Uterus (tissue), 4 donors: Measurements from ENCODE around the gene S100A8. TPM values are rescaled to one million over a fixed set of nuclear protein-coding genes. Genes with fewer than 3 reads are reported as not detected.

ENCODE experiments used
- DNase-seq, 2 donors: peaks; one replicate each; pipeline ENCODE4 v3.0.0-alpha.2; 2019 to 2020
- H3K27ac ChIP-seq, 2 donors: fragments of 200-600 bp; sonication (generic); 1 replicate in 1 of 2; 2 replicates in 1 of 2; pipeline ENCODE4 v1.5.1; 2016 to 2018
- H3K27me3 ChIP-seq, 2 donors: fragments of 200-600 bp; sonication (generic); one replicate each; pipeline ENCODE4 v1.5.1; 2018 to 2019; ENCODE audit warnings: control low read depth in 1 of 2
- H3K36me3 ChIP-seq, 2 donors: fragments of 200-600 bp; sonication (generic); one replicate each; pipeline ENCODE4 v1.5.1; 2019; ENCODE audit warnings: control low read depth in 1 of 2
- H3K4me1 ChIP-seq, 2 donors: fragments of 200-600 bp; sonication (generic); one replicate each; pipeline ENCODE4 v1.5.1; 2018 to 2019; ENCODE audit warnings: control low read depth in 1 of 2
- H3K4me3 ChIP-seq, 2 donors: fragments of 200-600 bp; sonication (generic); 1 replicate in 1 of 2; 2 replicates in 1 of 2; pipeline ENCODE4 v1.5.1; 2018 to 2019; ENCODE audit warnings: mild to moderate bottlenecking in 1 of 2
- H3K9me3 ChIP-seq, 2 donors: fragments of 200-600 bp; sonication (generic); one replicate each; pipeline ENCODE4 v1.5.1; 2019; ENCODE audit warnings: control low read depth in 1 of 2
- POLR2A ChIP-seq, 2 donors: fragments of 450-650 bp; IDR thresholded peaks; one replicate each; pipeline ENCODE4 v1.6.1; 2016; ENCODE audit warnings: antibody characterized with exemption in 2 of 2, mild to moderate bottlenecking in 1 of 2, moderate library complexity in 1 of 2
- intact Hi-C: fragments of 100-400 bp; cut with DNase I; formaldehyde crosslinking; loops from one replicate; pipeline ENCODE4 v1.15.1; 2023; ENCODE audit warnings: low total_unique reads
- total RNA-seq, 4 donors: library from RNA; depleted of rRNA in 3 of 4; stranded (reverse); fragments of >200 nt in 3 of 4; gene quantifications; one replicate each; pipeline versions ENCODE4 v1.1.0 to v1.2.4, GENCODE V29; 2014 to 2023
- TF ChIP-seq, protein P1 (sequence below), 4 experiments: fragments of 200-600 bp in 2 of 4; fragments of 450-650 bp in 2 of 4; sonication (generic) in 2 of 4; IDR thresholded peaks; one replicate each; pipeline ENCODE4 v1.5.1; 2016 to 2019; ENCODE audit warnings: antibody characterized with exemption in 4 of 4, mild to moderate bottlenecking in 2 of 4, moderate library complexity in 1 of 4
- donor health status: DM: yes; HTN: yes; CAD: no.

The S100A8 gene
- total RNA-seq, 4 donors from 2014 or later, result 5.4 to 25.2 (median 24.7) TPM; not detected in 1

DNA sequence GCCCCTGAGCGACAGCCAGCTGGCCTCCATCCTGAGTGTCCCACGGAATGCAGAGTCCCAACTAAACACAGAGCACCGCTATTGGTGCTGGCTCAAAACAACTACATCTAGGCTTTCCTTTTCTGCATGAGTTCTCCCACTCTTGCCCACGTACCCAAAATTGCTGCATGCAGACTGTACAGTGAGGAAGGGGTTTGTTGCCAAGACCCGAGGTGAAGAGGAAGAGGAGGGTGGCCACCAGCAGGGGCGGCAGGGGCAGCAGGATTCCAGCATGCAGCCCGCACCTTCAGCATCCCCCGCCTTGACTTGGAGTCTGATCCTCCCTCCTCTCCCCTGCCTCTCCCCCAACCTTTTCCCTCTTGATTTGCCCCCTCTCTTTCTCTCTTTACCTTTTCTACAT lies 25.2 kb downstream of the S100A8 start:
- intact Hi-C loops, result no loop called here
- H3K27ac ChIP-seq, result no peak overlapping the region
- H3K27me3 ChIP-seq, result no peaks in the 10 kb centered on the region
- H3K36me3 ChIP-seq, result no peaks in the 10 kb centered on the region
- TF ChIP-seq POLR2A (IDR thresholded peaks at IDR 0.05), result no peak
- TF ChIP-seq, protein P1, sequence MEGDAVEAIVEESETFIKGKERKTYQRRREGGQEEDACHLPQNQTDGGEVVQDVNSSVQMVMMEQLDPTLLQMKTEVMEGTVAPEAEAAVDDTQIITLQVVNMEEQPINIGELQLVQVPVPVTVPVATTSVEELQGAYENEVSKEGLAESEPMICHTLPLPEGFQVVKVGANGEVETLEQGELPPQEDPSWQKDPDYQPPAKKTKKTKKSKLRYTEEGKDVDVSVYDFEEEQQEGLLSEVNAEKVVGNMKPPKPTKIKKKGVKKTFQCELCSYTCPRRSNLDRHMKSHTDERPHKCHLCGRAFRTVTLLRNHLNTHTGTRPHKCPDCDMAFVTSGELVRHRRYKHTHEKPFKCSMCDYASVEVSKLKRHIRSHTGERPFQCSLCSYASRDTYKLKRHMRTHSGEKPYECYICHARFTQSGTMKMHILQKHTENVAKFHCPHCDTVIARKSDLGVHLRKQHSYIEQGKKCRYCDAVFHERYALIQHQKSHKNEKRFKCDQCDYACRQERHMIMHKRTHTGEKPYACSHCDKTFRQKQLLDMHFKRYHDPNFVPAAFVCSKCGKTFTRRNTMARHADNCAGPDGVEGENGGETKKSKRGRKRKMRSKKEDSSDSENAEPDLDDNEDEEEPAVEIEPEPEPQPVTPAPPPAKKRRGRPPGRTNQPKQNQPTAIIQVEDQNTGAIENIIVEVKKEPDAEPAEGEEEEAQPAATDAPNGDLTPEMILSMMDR (IDR thresholded peaks at IDR 0.05), result no peak
- no peaks in the 10 kb centered on the region for H3K9me3 ChIP-seq
- no peak overlapping the region for H3K4me3 ChIP-seq
- H3K4me1 ChIP-seq, result no peaks in the 10 kb centered on the region
- DNase-seq, result no peak

- no peak overlapping the region for H3K4me3 ChIP-seq
- H3K36me3 ChIP-seq, result no peaks in the 10 kb centered on the region
- H3K4me1 ChIP-seq, result no peaks in the 10 kb centered on the region
- no peaks in the 10 kb centered on the region for H3K9me3 ChIP-seq
- intact Hi-C loops, result no loop called here
- TF ChIP-seq POLR2A (IDR thresholded peaks at IDR 0.05), result no peak
- TF ChIP-seq, protein P1 (IDR thresholded peaks at IDR 0.05), result no peak
- no peak for DNase-seq
- H3K27ac ChIP-seq, result no peak overlapping the region
- no peaks in the 10 kb centered on the region for H3K27me3 ChIP-seq
Measured at GRCh38 chr1:153364766-153365666, 25.9 kb downstream of the S100A8 start.

- Histone ChIP-seq H3K27ac (no peak overlapping the region), H3K4me1 (no peaks in the 10 kb centered on the region), H3K9me3 (no peaks in the 10 kb centered on the region), H3K4me3 (no peak overlapping the region), H3K27me3 (no peaks in the 10 kb centered on the region), H3K36me3 (no peaks in the 10 kb centered on the region)
- DNase-seq, result no peak
- TF ChIP-seq, protein P1 (IDR thresholded peaks at IDR 0.05), result no peak
- TF ChIP-seq POLR2A (IDR thresholded peaks at IDR 0.05), result no peak
- intact Hi-C loops, result no loop called here
Measured at GRCh38 chr1:153364156-153364555, 26.7 kb downstream of the S100A8 start.

- Histone ChIP-seq H3K27me3 (no peaks in the 10 kb centered on the region), H3K27ac (no peak overlapping the region), H3K4me3 (no peak overlapping the region), H3K36me3 (no peaks in the 10 kb centered on the region), H3K9me3 (no peaks in the 10 kb centered on the region), H3K4me1 (no peaks in the 10 kb centered on the region)
- no peak for TF ChIP-seq POLR2A (IDR thresholded peaks at IDR 0.05)
- TF ChIP-seq, protein P1 (IDR thresholded peaks at IDR 0.05), result no peak
- intact Hi-C loops, result no loop called here
- no peak for DNase-seq
Measured at GRCh38 chr1:153363641-153364040, 27.2 kb downstream of the S100A8 start.

DNA sequence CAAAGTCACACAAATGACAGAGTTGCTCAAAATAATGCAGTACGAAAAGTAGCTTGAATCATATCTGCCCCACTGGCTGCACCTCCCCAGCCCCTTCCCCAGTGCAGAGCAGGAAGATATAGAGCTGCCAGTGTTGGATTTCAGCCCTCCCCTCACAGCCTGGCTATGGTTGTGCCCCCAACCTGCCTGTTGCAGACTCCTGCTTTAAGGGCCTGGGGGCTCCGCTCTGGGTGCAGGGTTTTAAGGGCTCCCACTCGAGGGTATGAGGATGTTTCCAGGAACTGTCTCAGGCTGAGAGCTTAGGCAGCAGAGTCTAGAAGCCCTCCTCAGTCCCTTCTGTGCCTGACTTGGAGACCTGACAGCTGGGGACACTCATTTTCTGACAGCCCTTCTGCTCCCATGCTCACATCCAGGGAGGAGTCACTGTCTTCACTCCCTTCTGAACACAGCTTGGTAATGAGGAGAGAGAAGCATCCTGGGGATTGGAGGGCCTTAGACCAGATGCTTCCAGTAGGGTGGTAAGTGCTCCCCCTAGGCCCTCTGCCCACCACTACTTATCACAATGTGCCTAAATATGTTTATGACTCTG lies 28.6 kb downstream of the S100A8 start:
- no peak overlapping the region for H3K27ac ChIP-seq
- no peak for DNase-seq
- H3K4me1 ChIP-seq, result no peaks in the 10 kb centered on the region
- H3K9me3 ChIP-seq, result no peaks in the 10 kb centered on the region
- H3K36me3 ChIP-seq, result no peaks in the 10 kb centered on the region
- H3K27me3 ChIP-seq, result no peaks in the 10 kb centered on the region
- TF ChIP-seq, protein P1 (IDR thresholded peaks at IDR 0.05), result no peak
- no peak for TF ChIP-seq POLR2A (IDR thresholded peaks at IDR 0.05)
- intact Hi-C loops, result no loop called here
- H3K4me3 ChIP-seq, result no peak overlapping the region
